ENCODE measurements around the gene CRAMP1.

DNA sequence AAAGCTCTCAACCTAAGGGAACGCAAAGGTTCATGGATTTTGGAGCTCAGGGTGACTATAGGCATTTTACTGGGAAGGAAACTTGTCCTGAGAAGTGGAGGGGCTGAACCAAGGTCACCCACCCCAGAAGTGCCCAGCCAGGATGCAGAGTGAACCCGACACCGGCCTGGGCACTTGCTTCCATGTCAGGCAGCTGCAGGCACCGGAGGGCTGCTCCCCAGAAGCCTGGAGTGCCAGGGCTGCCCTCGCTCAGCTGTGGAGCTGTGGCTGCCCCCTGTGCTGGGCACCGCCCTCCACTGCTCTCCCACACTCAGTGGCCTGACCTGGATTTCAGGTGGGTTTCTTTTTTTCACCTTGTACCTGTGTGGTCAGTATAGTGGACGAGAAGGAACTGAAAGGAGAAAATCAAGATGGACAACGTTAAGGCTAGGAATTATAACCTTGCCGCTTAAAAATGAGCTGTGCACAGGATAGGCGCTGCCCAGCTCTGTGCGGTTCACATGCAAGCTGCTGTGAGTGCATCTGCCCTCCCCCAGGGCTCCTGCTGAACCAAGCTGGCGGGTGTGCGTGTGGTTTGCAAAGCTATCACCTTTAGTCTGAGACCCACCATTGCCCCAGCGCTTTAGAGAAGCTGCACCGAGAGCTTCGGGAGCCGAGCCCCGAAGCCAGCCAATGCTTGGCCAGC, 96.1 kb downstream of the CRAMP1 start:
- TF ChIP-seq POLR2A (IDR thresholded peaks at IDR 0.05; ENCODE audit: low read depth) (no peak), CTCF (IDR thresholded peaks at IDR 0.05) (no peak), EP300 (IDR thresholded peaks at IDR 0.05) (no peak), POLR2AphosphoS5 (IDR thresholded peaks at IDR 0.05) (no peak)
